NT2/D1 (cell line): ENCODE data around the gene IFNAR1.

Experiments
- SUZ12 ChIP-seq: IDR thresholded peaks from 2 replicates; pipeline ENCODE4 v1.6.1; 2011; ENCODE audit not compliant: insufficient read length, insufficient read depth; ENCODE audit errors: extremely low read depth
- ZNF274 ChIP-seq: IDR thresholded peaks from 2 replicates; pipeline ENCODE4 v1.6.1; 2011; ENCODE audit warnings: mild to moderate bottlenecking, low read depth, low read length

- TF ChIP-seq ZNF274: no peak
- TF ChIP-seq SUZ12: no peak
These were observed 36.3 kb downstream of the IFNAR1 start for GRCh38 chr21:33360881-33361602.
